NB4 (cell line): ENCODE data around the gene STK38L.

Experiments
- POLR2A ChIP-seq: IDR thresholded peaks from 2 replicates; pipeline ENCODE4 v1.6.1; 2011; ENCODE audit warnings: mild to moderate bottlenecking; ENCODE audit not compliant: insufficient read length; ENCODE audit errors: extremely low read depth
- TF ChIP-seq, protein P1 (sequence below): IDR thresholded peaks from 2 replicates; pipeline ENCODE4 v1.6.1; 2011; ENCODE audit warnings: low read depth, low read length
- TF ChIP-seq, protein P2 (sequence below): IDR thresholded peaks from one replicate; pipeline ENCODE4 v1.5.1; 2012; ENCODE audit warnings: low read depth, low read length

GRCh38 chr12:27229367-27229766, 14.7 kb upstream of the STK38L start:
- TF ChIP-seq POLR2A, result no peak
- TF ChIP-seq, protein P1, sequence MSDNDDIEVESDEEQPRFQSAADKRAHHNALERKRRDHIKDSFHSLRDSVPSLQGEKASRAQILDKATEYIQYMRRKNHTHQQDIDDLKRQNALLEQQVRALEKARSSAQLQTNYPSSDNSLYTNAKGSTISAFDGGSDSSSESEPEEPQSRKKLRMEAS, result no peak
- TF ChIP-seq, protein P2, sequence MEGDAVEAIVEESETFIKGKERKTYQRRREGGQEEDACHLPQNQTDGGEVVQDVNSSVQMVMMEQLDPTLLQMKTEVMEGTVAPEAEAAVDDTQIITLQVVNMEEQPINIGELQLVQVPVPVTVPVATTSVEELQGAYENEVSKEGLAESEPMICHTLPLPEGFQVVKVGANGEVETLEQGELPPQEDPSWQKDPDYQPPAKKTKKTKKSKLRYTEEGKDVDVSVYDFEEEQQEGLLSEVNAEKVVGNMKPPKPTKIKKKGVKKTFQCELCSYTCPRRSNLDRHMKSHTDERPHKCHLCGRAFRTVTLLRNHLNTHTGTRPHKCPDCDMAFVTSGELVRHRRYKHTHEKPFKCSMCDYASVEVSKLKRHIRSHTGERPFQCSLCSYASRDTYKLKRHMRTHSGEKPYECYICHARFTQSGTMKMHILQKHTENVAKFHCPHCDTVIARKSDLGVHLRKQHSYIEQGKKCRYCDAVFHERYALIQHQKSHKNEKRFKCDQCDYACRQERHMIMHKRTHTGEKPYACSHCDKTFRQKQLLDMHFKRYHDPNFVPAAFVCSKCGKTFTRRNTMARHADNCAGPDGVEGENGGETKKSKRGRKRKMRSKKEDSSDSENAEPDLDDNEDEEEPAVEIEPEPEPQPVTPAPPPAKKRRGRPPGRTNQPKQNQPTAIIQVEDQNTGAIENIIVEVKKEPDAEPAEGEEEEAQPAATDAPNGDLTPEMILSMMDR, result no peak
